HG03342 (cell line): ENCODE data around the gene MLPH.
A peak's percentile ranks its signal among the peaks of the same experiment; 100 is the strongest.
"Not testable (repeated sequence)": the region's sequence is repeated elsewhere in the genome, so short reads cannot be mapped to it uniquely, and the experiment has no call there.

Source experiments
- ATAC-seq: cut with Tn5 transposase; IDR thresholded peaks from one replicate; pipeline ENCODE4 v1.9.1; 2021; ENCODE audit warnings: mild to moderate bottlenecking, moderate library complexity; ENCODE audit not compliant: unreplicated experiment

MLPH gene

GRCh38 chr2:237456200-237456843 is 30.7 kb upstream of the MLPH start:
- ATAC-seq, result no peak

- ATAC-seq, result no peak
These were observed 29.6 kb upstream of the MLPH start for GRCh38 chr2:237457388-237457941.

- ATAC-seq, result no peak
These were observed 28.5 kb upstream of the MLPH start for GRCh38 chr2:237458519-237458918.

GRCh38 chr2:237459226-237459625 is 27.8 kb upstream of the MLPH start:
- no peak for ATAC-seq

GRCh38 chr2:237459741-237460174 is 27.3 kb upstream of the MLPH start:
- no peak for ATAC-seq

- no peak for ATAC-seq
These were observed 22.2 kb upstream of the MLPH start for GRCh38 chr2:237464757-237465391.

- ATAC-seq, result no peak
These were observed 21.4 kb upstream of the MLPH start for GRCh38 chr2:237465515-237466148.

- ATAC-seq, result no peak
These were observed 20.8 kb upstream of the MLPH start for GRCh38 chr2:237466211-237466610.

GRCh38 chr2:237467447-237468179 is 19.4 kb upstream of the MLPH start:
- ATAC-seq, result no peak

- not testable (repeated sequence) for ATAC-seq
These were observed 17.6 kb upstream of the MLPH start for GRCh38 chr2:237469410-237469809.

GRCh38 chr2:237469849-237470248 is 17.2 kb upstream of the MLPH start:
- ATAC-seq, result no peak

GRCh38 chr2:237470914-237471313 is 16.1 kb upstream of the MLPH start:
- ATAC-seq, result no peak

- no peak for ATAC-seq
These were observed 15.4 kb upstream of the MLPH start for GRCh38 chr2:237471438-237472186.

- no peak for ATAC-seq
These were observed 14.8 kb upstream of the MLPH start for GRCh38 chr2:237472187-237472712.

GRCh38 chr2:237472909-237473877 is 13.9 kb upstream of the MLPH start:
- ATAC-seq, result no peak

- no peak for ATAC-seq
These were observed 13.1 kb upstream of the MLPH start for GRCh38 chr2:237473878-237474441.

- ATAC-seq, result no peak
These were observed 12.6 kb upstream of the MLPH start for GRCh38 chr2:237474442-237474911.

GRCh38 chr2:237474931-237475703 is 11.9 kb upstream of the MLPH start:
- peak; percentile 88 for ATAC-seq
